Peyer's patch (tissue), 4 donors: Measurements from ENCODE around the gene PLIN5. TPM values are rescaled to one million over a fixed set of nuclear protein-coding genes. Genes with fewer than 3 reads are reported as not detected.

Experiments used
- DNase-seq, 3 donors: peaks; one replicate each; pipeline ENCODE4 v3.0.0-alpha.2; 2017 to 2019
- H3K27ac ChIP-seq, 4 donors: fragments of 200-600 bp; sonication (generic); one replicate each; pipeline ENCODE4 v1.5.1; 2016 to 2019
- H3K27me3 ChIP-seq, 2 donors: fragments of 200-600 bp; sonication (generic); one replicate each; pipeline ENCODE4 v1.5.1; 2019
- H3K36me3 ChIP-seq, 3 donors: fragments of 200-600 bp; sonication (generic); one replicate each; pipeline ENCODE4 v1.5.1; 2016 to 2019
- H3K4me1 ChIP-seq, 4 donors: fragments of 200-600 bp; sonication (generic); one replicate each; pipeline ENCODE4 v1.5.1; 2016 to 2019
- H3K4me3 ChIP-seq, 4 donors: fragments of 200-600 bp; sonication (generic); 1 replicate in 3 of 4; 2 replicates in 1 of 4; pipeline ENCODE4 v1.5.1; 2016 to 2019; ENCODE audit warnings: mild to moderate bottlenecking in 1 of 4
- H3K9me3 ChIP-seq, 4 donors: fragments of 200-600 bp; sonication (generic); one replicate each; pipeline ENCODE4 v1.5.1; 2016 to 2019; ENCODE audit warnings: mild to moderate bottlenecking in 1 of 4
- POLR2A ChIP-seq, 2 donors: fragments of 450-650 bp; IDR thresholded peaks; one replicate each; pipeline ENCODE4 v1.5.1; 2017; ENCODE audit warnings: antibody characterized with exemption in 2 of 2, mild to moderate bottlenecking in 2 of 2, moderate library complexity in 2 of 2
- total RNA-seq, 4 donors: library from RNA; depleted of rRNA; stranded (reverse); fragments of >200 nt; gene quantifications; one replicate each; pipeline ENCODE4 v1.1.0, GENCODE V29; 2016
- TF ChIP-seq, protein P1 (sequence below), 6 experiments: fragments of 450-650 bp in 4 of 6; fragments of 200-600 bp in 2 of 6; sonication (generic) in 1 of 6; IDR thresholded peaks; one replicate each; pipeline ENCODE4 v1.5.1; 2017 to 2019; ENCODE audit warnings: antibody characterized with exemption in 6 of 6, mild to moderate bottlenecking in 3 of 6, moderate library complexity in 1 of 6

PLIN5 gene
- total RNA-seq, 4 donors from 2014 or later = 2.1 to 3.2 TPM; not detected in 2

DNA sequence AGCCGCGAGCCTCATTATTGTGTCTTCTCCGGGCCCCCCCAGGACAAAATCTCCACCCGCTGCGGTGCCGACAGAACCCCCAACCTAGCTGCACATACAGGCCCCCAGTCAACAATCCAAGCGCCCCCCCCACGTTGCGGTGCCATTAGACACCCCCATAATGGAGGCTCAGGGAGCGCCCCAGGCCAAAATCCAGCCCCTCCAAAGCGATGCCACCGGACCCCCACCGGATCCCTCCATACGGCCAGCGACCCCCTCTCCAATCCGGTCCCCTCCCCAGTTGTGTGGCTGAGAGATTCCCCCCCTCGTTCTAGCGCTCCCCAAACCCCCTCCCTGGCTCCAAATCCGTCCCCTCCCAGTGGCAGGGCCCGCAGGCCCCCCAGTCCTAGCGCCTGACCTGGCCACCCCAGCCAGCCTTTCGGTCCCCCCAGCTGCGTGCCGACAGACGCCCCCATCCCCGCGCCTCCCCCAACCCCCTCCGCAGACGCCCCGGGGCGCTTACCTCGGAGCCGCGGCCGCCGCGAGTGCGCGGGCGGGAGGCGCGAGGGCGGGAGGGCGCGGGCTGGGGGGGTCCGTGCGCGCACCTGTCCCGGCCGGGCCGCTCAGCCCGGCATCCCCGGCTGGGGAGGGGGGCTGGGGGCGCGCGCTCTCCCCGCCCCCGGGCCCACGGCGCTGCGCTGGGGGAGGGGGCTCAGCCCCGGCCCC lies 46.1 kb upstream of the PLIN5 start:
- DNase-seq = no peak
- peaks cover 0 to 39% of the 10 kb centered on the region in 2 donors for H3K27me3 ChIP-seq
- peaks cover 0 to 23% (median 9%) of the 10 kb centered on the region in 4 donors for H3K4me1 ChIP-seq
- no peaks in the 10 kb centered on the region for H3K36me3 ChIP-seq
- no peak for TF ChIP-seq POLR2A (IDR thresholded peaks at IDR 0.05)
- TF ChIP-seq, protein P1, sequence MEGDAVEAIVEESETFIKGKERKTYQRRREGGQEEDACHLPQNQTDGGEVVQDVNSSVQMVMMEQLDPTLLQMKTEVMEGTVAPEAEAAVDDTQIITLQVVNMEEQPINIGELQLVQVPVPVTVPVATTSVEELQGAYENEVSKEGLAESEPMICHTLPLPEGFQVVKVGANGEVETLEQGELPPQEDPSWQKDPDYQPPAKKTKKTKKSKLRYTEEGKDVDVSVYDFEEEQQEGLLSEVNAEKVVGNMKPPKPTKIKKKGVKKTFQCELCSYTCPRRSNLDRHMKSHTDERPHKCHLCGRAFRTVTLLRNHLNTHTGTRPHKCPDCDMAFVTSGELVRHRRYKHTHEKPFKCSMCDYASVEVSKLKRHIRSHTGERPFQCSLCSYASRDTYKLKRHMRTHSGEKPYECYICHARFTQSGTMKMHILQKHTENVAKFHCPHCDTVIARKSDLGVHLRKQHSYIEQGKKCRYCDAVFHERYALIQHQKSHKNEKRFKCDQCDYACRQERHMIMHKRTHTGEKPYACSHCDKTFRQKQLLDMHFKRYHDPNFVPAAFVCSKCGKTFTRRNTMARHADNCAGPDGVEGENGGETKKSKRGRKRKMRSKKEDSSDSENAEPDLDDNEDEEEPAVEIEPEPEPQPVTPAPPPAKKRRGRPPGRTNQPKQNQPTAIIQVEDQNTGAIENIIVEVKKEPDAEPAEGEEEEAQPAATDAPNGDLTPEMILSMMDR (IDR thresholded peaks at IDR 0.05) = no peak
- H3K27ac ChIP-seq = no peak overlapping the region
- H3K9me3 ChIP-seq = no peaks in the 10 kb centered on the region
- peak overlapping the region in 3 of 4 donors; percentile 3 to 34 (median 32) for H3K4me3 ChIP-seq

DNA sequence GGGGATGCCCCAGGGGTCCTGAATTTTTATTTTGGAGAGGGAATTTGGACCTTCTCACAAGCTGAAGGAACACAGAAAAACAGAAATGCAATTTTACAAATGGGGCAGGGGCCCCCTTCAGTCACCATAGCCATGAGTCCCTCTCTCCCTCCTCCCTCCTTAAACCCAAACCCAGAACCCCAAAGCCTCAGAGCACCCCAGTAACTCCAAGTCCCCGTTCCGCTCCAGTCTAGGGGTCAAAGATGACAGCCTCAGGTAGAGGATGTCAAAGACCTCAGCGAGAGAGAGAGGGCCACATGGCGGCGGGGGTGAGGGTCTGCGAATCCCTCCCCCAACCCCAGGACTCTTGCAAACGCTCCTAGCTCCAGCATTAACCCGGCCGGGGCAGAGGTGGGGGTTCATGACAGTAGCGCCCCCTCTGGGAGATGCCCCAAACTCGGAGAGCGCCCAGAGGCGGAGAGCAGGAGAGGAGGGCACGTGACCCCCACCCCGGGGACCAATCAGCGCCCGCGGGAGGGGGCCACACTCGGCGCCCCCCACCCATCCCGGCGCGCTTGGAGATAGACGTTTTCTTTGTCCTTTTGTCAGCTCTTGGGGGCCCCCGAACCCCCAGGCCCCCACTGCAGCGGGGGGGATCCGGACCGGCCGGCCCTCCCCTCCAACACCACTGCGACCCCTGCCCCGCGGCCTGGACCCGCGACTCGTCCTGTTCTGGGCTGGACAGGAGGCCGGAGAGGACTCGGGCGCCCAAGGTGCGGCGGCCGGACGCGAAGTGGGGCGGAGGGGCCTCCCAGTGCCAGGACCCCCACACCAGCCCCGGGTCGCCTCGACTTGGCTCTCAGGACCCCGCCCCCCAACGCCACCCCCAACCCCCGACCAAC lies 45.2 kb upstream of the PLIN5 start:
- DNase-seq = no peak
- no peaks in the 10 kb centered on the region for H3K36me3 ChIP-seq
- H3K9me3 ChIP-seq = no peaks in the 10 kb centered on the region
- H3K27me3 ChIP-seq = peaks cover 0 to 38% of the 10 kb centered on the region in 2 donors
- TF ChIP-seq POLR2A (IDR thresholded peaks at IDR 0.05) = no peak
- TF ChIP-seq, protein P1 (IDR thresholded peaks at IDR 0.05) = no peak
- peaks cover 0 to 23% (median 9%) of the 10 kb centered on the region in 4 donors for H3K4me1 ChIP-seq
- no peak overlapping the region for H3K27ac ChIP-seq
- peak overlapping the region in 2 of 4 donors; percentile 13 to 32 for H3K4me3 ChIP-seq

DNA sequence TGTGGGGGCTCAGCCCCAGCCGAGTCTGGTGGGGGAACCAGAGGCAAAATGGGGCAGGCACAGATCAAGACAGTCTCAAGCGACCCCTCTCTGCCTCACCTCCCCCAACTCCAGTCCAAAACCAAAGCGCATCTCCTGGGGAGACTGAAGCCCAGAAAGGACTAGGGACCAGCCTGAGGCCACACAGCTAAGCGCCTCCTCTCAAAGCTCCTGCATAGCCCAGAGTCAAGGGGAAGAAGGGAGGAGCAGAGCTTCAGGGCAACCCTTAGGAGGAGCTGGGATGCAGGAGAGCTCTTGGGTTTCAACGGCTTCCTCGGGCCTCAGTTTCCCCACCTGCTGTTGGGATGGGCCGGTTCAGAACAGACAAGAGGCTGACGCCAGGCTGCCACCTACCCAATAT lies 44.4 kb upstream of the PLIN5 start:
- H3K27me3 ChIP-seq = peaks cover 0 to 30% of the 10 kb centered on the region in 2 donors
- no peaks in the 10 kb centered on the region for H3K9me3 ChIP-seq
- no peak overlapping the region for H3K4me3 ChIP-seq
- no peak for DNase-seq
- H3K27ac ChIP-seq = no peak overlapping the region
- no peak for TF ChIP-seq POLR2A (IDR thresholded peaks at IDR 0.05)
- TF ChIP-seq, protein P1 (IDR thresholded peaks at IDR 0.05) = no peak
- H3K4me1 ChIP-seq = peaks cover 0 to 17% (median 5%) of the 10 kb centered on the region in 4 donors
- no peaks in the 10 kb centered on the region for H3K36me3 ChIP-seq

DNA sequence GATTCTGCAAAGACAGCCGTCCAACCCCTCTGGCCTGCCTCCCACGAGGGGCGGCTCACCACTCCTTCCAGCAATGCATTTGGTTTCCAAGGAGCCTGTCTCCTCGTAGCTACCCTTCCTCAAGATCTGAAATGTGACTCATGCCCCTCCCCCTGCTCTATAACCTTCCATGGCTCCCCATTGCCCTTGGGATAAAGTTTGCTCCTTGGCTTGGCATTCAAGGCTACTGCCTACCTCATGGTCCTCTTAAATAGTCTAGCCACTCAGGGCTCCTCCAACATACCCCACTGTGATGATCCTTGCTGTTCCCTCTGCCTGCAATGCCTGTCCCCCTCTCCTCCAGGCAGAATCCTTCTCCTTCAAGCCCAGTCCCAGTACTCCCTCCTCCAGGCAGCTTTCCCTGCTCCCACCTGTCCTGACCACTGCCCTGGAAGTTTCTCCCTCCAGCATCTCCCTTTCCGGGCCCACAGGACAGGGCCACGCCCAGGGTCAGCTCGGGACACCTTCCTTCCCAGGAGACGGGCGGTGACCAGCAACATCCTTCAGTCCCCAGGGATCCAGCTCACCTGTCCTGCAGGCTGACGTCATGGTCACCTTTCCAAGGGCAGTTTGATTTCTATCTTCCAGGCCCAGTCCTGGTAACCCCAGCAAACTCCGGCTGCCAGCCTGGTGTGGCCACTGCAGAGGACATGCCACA lies 43.7 kb upstream of the PLIN5 start:
- Histone ChIP-seq H3K9me3 (no peaks in the 10 kb centered on the region), H3K27me3 (peaks cover 0 to 23% of the 10 kb centered on the region in 2 donors), H3K36me3 (no peaks in the 10 kb centered on the region), H3K27ac (no peak overlapping the region), H3K4me1 (peaks cover 0 to 11% (median 0%) of the 10 kb centered on the region in 4 donors), H3K4me3 (no peak overlapping the region)
- no peak for DNase-seq
- no peak for TF ChIP-seq POLR2A (IDR thresholded peaks at IDR 0.05)

GRCh38 chr19:4577020-4577782 lies 42.2 kb upstream of the PLIN5 start:
- Histone ChIP-seq H3K9me3 (no peaks in the 10 kb centered on the region), H3K27me3 (peaks cover 0 to 18% of the 10 kb centered on the region in 2 donors), H3K27ac (no peak overlapping the region), H3K4me3 (no peak overlapping the region), H3K4me1 (peaks cover 0 to 11% (median 0%) of the 10 kb centered on the region in 4 donors), H3K36me3 (no peaks in the 10 kb centered on the region)
- TF ChIP-seq POLR2A (IDR thresholded peaks at IDR 0.05) = no peak
- TF ChIP-seq, protein P1 (IDR thresholded peaks at IDR 0.05) = no peak
- no peak for DNase-seq
